Heart right ventricle (tissue), 16 donors: ENCODE measurements around the gene SETBP1. TPM values are rescaled to one million over a fixed set of nuclear protein-coding genes. Genes with fewer than 3 reads are reported as not detected.
A peak's percentile ranks its signal among the peaks of the same experiment; 100 is the strongest.

Source experiments
- ATAC-seq, 8 donors: fragments of 200-7000 bp; cut with Tn5 transposase; one replicate each; pipeline ENCODE4 v1.9.1; 2020; ENCODE audit warnings: mild to moderate bottlenecking in 8 of 8, moderate library complexity in 8 of 8, moderate number of reproducible peaks in 1 of 8
- DNase-seq, 2 donors: peaks; one replicate each; pipeline ENCODE4 v3.0.0-alpha.2; 2020
- H3K27ac ChIP-seq, 10 donors: fragments of 200-600 bp; sonication (generic) in 2 of 10; one replicate each; pipeline versions ENCODE4 v1.5.0 to v1.8.0; 2020 to 2022; ENCODE audit warnings: mild to moderate bottlenecking in 3 of 10
- H3K27me3 ChIP-seq, 7 donors: fragments of 200-600 bp; one replicate each; pipeline ENCODE4 v1.8.0; 2021 to 2022; ENCODE audit warnings: mild to moderate bottlenecking in 2 of 7
- H3K36me3 ChIP-seq, 9 donors: fragments of 200-600 bp; sonication (generic) in 1 of 9; one replicate each; pipeline versions ENCODE4 v1.5.0 to v1.8.0; 2020 to 2022; ENCODE audit warnings: mild to moderate bottlenecking in 2 of 9
- H3K4me1 ChIP-seq, 9 donors: fragments of 200-600 bp; sonication (generic) in 1 of 9; one replicate each; pipeline versions ENCODE4 v1.5.0 to v1.8.0; 2020 to 2022; ENCODE audit warnings: mild to moderate bottlenecking in 4 of 9
- H3K4me3 ChIP-seq, 10 donors: fragments of 200-600 bp; sonication (generic) in 2 of 10; one replicate each; pipeline versions ENCODE4 v1.5.0 to v1.8.0; 2020 to 2022; ENCODE audit warnings: mild to moderate bottlenecking in 7 of 10, moderate library complexity in 2 of 10
- H3K9me3 ChIP-seq, 11 donors: fragments of 200-600 bp in 10 of 11; sonication (generic) in 2 of 11; one replicate each; pipeline versions ENCODE4 v1.5.0 to v1.8.0; 2013 to 2022; ENCODE audit warnings: mild to moderate bottlenecking in 2 of 11, control low read depth in 1 of 11, moderate library complexity in 1 of 11
- WGBS, 2 donors: extraction: QIAGEN DNeasy Blood & Tissue Kit; methylation state at CpG; one replicate each; pipeline ENCODE4 v1.1.7; 2013; ENCODE audit warnings: inconsistent platforms in 1 of 2; 5-methylcytosine and 5-hydroxymethylcytosine counted together
- intact Hi-C, 10 donors: fragments of 100-400 bp; cut with DNase I; formaldehyde crosslinking; loops; one replicate each; pipeline versions ENCODE4 v1.11.1 to v1.14.2; 2022
- polyA plus RNA-seq, 2 donors: library from polyadenylated mRNA; stranded (reverse); fragments of 200-250 nt; gene quantifications; one replicate each; pipeline ENCODE4 v1.2.3, GENCODE V29; 2013
- total RNA-seq, 10 donors: library from RNA; stranded (reverse); fragmentation: NEBNext Ultra II Directional in 3 of 10; extraction: Animal tissue kit (Norgen Biotek cat#: 25700) in 3 of 10; gene quantifications; one replicate each; pipeline versions ENCODE4 v1.2.1 to v1.2.4, GENCODE V29; 2021 to 2023
- TF ChIP-seq, protein P1 (sequence below), 9 donors: fragments of 200-600 bp; sonication (generic) in 2 of 9; IDR thresholded peaks; one replicate each; pipeline versions ENCODE4 v1.5.0 to v1.8.0; 2021 to 2022; ENCODE audit warnings: antibody characterized with exemption in 9 of 9, mild to moderate bottlenecking in 5 of 9, moderate library complexity in 1 of 9
- donor health status: Arrhythmogenic right ventricular cardiomyopathy.
- donor health status: ischemic (EF 13 %, LVEDD 7.1; RV severe dilation, severe dysfunction).
- donor health status: healthy with polysubstance abuse.
- donor health status: DM: no; HTN: yes; CAD: no.
- donor health status: DM: no; HTN: no; CAD: no.
- donor health status: ischemic (EF 25% LVEDD 6.9; RV normal size, moderate dysfunction).
- donor health status: ischemic (EF 25% LVEDD 5.7; RV mildly dilated, moderate dysfunction).
- donor health status: healthy.
- donor health status: DM: yes; HTN: yes; CAD: no.
- donor health status: Ischemic cardiomyopathy.
- donor health status: ischemic (EF 35%, LVEDD 5.7; RV mildly dilated, moderate dysfunction).
- donor health status: nonischemic (EF 11% LVEDD 7.7; RV severe dilation, severe dysfunction).
- donor health status: DM: yes; HTN: yes; CAD: no.
- donor health status: PGD.
- donor health status: ischemic (EF 29% LVEDD 5.4; RV normal size, mild dysfunction).
- donor health status: nonischemic (EF 23%, LVEDD 6.1; RV moderate dilation, normal function).

Gene SETBP1
- total and polyA plus RNA-seq, 12 donors = 0.71 to 12.2 (median 6.1) TPM

DNA sequence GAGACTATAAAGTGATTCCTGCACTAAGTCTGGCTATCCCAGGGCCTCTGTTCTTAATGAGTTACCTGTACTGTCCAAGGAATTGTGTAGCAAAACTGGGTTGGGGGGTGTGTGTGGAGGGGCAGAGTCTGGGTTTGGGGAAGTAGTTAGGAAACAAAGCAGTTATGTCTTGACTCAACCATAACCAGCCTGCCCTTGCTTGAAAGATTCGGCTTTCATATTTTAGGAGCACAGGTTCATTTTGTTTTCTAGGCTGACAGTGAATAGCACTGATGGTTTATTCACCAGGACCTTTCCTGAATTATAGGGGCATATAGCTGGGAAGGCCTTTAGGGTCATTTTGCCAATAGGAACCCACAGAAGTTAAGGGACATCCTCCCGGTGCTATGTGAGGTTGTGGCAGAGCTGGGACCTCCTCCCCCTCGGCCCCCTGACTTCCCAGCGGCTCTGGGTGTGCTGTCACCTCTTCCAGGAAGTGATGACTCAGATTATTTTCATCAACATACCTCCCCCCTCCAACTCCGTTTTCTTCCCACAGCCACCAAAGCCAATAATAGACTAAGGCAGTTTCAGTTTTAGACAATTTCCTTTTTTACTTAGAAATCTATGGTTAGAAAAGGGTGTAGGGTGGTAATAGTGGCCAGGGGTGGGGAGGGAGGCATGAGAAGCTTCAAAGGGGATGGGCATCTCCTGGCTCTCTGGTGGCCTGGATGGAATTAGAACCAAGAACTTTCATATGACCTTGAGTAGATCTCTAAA lies 44.8 kb downstream of the SETBP1 start:
- H3K4me1 ChIP-seq = peaks cover 0 to 57% (median 32%) of the 10 kb centered on the region in 9 donors

DNA sequence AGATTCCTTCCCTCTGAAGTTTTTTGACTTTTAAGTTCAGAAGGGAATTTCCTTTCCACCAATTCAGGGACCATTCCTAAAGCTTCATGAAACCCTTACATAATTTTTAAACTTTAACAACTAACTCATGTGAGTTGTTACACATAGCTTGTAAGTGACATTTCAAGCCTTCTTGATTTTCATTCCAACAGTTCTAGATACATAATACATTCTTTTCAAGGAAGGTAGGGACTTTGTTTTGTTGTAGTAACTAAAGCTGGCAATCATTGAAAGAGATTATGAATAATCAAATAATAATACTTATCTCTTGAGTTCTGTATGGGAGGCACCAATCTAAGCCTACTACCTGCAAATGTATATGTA lies 45.4 kb downstream of the SETBP1 start:
- intact Hi-C loops = loop anchor here in 1 of 10 donors (5.0 kb wide), 1 partner anchor 44 kb away; the partner anchor contains the start of gene SETBP1
- Histone ChIP-seq H3K27me3 (peaks cover 0 to 62% (median 0%) of the 10 kb centered on the region in 7 donors), H3K4me1 (peaks cover 0 to 62% (median 32%) of the 10 kb centered on the region in 9 donors), H3K4me3 (no peak overlapping the region), H3K9me3 (no peaks in the 10 kb centered on the region), H3K36me3 (no peaks in the 10 kb centered on the region), H3K27ac (peak overlapping the region; percentile 32 to 82 (median 65))
- DNase-seq = no peak
- no peak for ATAC-seq
- TF ChIP-seq, protein P1, sequence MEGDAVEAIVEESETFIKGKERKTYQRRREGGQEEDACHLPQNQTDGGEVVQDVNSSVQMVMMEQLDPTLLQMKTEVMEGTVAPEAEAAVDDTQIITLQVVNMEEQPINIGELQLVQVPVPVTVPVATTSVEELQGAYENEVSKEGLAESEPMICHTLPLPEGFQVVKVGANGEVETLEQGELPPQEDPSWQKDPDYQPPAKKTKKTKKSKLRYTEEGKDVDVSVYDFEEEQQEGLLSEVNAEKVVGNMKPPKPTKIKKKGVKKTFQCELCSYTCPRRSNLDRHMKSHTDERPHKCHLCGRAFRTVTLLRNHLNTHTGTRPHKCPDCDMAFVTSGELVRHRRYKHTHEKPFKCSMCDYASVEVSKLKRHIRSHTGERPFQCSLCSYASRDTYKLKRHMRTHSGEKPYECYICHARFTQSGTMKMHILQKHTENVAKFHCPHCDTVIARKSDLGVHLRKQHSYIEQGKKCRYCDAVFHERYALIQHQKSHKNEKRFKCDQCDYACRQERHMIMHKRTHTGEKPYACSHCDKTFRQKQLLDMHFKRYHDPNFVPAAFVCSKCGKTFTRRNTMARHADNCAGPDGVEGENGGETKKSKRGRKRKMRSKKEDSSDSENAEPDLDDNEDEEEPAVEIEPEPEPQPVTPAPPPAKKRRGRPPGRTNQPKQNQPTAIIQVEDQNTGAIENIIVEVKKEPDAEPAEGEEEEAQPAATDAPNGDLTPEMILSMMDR (IDR thresholded peaks at IDR 0.05) = no peak

More for the DNA sequence above, 44.8 kb downstream of the SETBP1 start:
- no peaks in the 10 kb centered on the region for H3K9me3 ChIP-seq
- H3K27ac ChIP-seq = peak overlapping the region; percentile 32 to 82 (median 66)
- DNase-seq (peak; percentile 33 to 64), ATAC-seq (peak; percentile 76 to 94 (median 86))
- H3K36me3 ChIP-seq = no peaks in the 10 kb centered on the region
- intact Hi-C loops = loop anchor here in 1 of 10 donors (5.0 kb wide), 1 partner anchor 43 kb away; the partner anchor contains the start of gene SETBP1
- H3K4me3 ChIP-seq = no peak overlapping the region
- 47 to 53% methylated on average over 5 of the region's 5 CpGs for WGBS, 2 donors
- TF ChIP-seq, protein P1 (IDR thresholded peaks at IDR 0.05) = no peak
- H3K27me3 ChIP-seq = peaks cover 0 to 64% (median 0%) of the 10 kb centered on the region in 7 donors

DNA sequence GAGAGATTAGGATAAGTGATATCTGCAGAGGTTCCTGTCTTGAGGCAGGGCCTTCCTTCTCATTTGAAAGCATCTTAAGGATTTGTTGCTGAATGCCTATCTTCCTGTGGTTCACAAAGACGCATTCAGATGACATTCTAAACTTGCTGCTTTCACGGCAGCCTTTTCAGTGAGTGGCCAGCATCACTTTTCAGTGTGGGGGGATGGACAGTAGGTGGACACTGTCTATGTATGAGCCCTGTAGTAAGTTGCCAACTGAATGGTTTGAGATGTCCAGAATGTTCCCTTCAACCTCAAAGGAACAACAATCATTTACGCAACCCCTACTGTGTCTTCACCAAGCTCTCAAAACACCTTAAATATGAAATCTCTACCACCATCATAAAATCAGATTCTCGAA lies 46.6 kb downstream of the SETBP1 start:
- Histone ChIP-seq H3K36me3 (no peaks in the 10 kb centered on the region), H3K4me1 (peaks cover 0 to 62% (median 32%) of the 10 kb centered on the region in 9 donors), H3K27ac (peak overlapping the region in 1 of 10 donors; percentile 82), H3K9me3 (no peaks in the 10 kb centered on the region), H3K4me3 (no peak overlapping the region), H3K27me3 (peaks cover 0 to 62% (median 0%) of the 10 kb centered on the region in 7 donors)
- 95 to 96% methylated on average over 4 of the region's 4 CpGs for WGBS, 2 donors
- ATAC-seq = no peak
- no peak for DNase-seq
- TF ChIP-seq, protein P1 (IDR thresholded peaks at IDR 0.05) = no peak
- intact Hi-C loops = loop anchor here in 1 of 10 donors (5.0 kb wide), 1 partner anchor 45 kb away; the partner anchor contains the start of gene SETBP1

DNA sequence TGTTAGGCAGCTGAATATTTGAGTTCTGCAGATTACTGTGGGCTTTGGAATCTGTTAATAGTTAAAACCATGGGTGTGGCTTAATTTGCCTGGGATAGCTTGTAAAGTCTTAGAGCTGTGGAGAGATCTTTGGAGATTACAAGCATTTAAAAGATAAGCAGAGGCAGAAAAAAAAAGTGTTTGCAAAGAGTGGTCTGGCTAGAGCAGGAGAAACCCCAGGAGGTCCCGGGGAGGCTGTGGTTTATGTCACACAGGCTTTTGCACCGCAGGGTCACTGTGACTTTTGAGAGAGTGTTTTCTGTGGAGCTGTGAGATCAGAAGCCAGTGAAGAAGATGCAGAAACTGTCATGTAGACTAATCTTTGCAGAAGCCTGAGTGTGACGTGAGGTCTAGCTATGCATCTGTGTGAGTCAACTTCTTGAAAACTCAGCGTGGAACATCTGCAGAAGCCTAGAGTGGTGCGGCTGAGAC lies 49.0 kb downstream of the SETBP1 start:
- Histone ChIP-seq H3K27ac (no peak overlapping the region), H3K36me3 (no peaks in the 10 kb centered on the region), H3K4me3 (no peak overlapping the region), H3K9me3 (no peaks in the 10 kb centered on the region), H3K4me1 (peaks cover 0 to 63% (median 21%) of the 10 kb centered on the region in 9 donors), H3K27me3 (peaks cover 0 to 63% (median 0%) of the 10 kb centered on the region in 7 donors)
- intact Hi-C loops = loop anchor here in 1 of 10 donors (5.0 kb wide), 1 partner anchor 47 kb away; the partner anchor contains the start of gene SETBP1
- WGBS, 2 donors = 80 to 86% methylated on average over 5 of the region's 5 CpGs
- ATAC-seq (no peak), DNase-seq (no peak)
- TF ChIP-seq, protein P1 (IDR thresholded peaks at IDR 0.05) = no peak
